Chondrocyte (in vitro differentiated cells): ENCODE results near the gene ANAPC10. TPM values are rescaled to one million over a fixed set of nuclear protein-coding genes. Genes with fewer than 3 reads are reported as not detected.

Experiments
- DNase-seq: peaks from one replicate; pipeline ENCODE4 v3.0.0; 2021; ENCODE audit warnings: mixed read lengths, low spot score
- H3K27ac Mint-ChIP-seq: one replicate; pipeline ENCODE4 v1.8.0; 2021; ENCODE audit warnings: mild to moderate bottlenecking, moderate library complexity, mixed read lengths; ENCODE audit not compliant: unreplicated experiment
- H3K27me3 Mint-ChIP-seq: 2 replicates; pipeline ENCODE4 v1.8.0; 2021; ENCODE audit warnings: low read depth, mixed read lengths
- H3K36me3 Mint-ChIP-seq: 2 replicates; pipeline ENCODE4 v1.8.0; 2021; ENCODE audit warnings: low read depth, mixed read lengths
- H3K4me1 Mint-ChIP-seq: 2 replicates; pipeline ENCODE4 v1.8.0; 2021; ENCODE audit warnings: low read depth, mild to moderate bottlenecking, mixed read lengths
- H3K4me3 Mint-ChIP-seq: one replicate; pipeline ENCODE4 v1.8.0; 2021; ENCODE audit warnings: mild to moderate bottlenecking, moderate library complexity, mixed read lengths; ENCODE audit not compliant: unreplicated experiment
- H3K9me3 Mint-ChIP-seq: 2 replicates; pipeline ENCODE4 v1.8.0; 2021; ENCODE audit warnings: low read depth, mixed read lengths
- total RNA-seq: library from RNA; stranded (reverse); gene quantifications from 3 replicates; pipeline ENCODE4 v1.2.1, GENCODE V29; 2021
- TF ChIP-seq, protein P1 (sequence below): fragments of 200-600 bp; sonication (generic); IDR thresholded peaks from 2 replicates; pipeline ENCODE4 v1.5.0; 2021; ENCODE audit warnings: antibody characterized with exemption, mild to moderate bottlenecking, moderate library complexity

Gene ANAPC10
- total RNA-seq, 1 donor from 2014 or later, result 17.7 TPM

- no peaks in the 10 kb centered on the region for H3K27me3 Mint-ChIP-seq
- TF ChIP-seq, protein P1, sequence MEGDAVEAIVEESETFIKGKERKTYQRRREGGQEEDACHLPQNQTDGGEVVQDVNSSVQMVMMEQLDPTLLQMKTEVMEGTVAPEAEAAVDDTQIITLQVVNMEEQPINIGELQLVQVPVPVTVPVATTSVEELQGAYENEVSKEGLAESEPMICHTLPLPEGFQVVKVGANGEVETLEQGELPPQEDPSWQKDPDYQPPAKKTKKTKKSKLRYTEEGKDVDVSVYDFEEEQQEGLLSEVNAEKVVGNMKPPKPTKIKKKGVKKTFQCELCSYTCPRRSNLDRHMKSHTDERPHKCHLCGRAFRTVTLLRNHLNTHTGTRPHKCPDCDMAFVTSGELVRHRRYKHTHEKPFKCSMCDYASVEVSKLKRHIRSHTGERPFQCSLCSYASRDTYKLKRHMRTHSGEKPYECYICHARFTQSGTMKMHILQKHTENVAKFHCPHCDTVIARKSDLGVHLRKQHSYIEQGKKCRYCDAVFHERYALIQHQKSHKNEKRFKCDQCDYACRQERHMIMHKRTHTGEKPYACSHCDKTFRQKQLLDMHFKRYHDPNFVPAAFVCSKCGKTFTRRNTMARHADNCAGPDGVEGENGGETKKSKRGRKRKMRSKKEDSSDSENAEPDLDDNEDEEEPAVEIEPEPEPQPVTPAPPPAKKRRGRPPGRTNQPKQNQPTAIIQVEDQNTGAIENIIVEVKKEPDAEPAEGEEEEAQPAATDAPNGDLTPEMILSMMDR, result no peak
- peaks cover 16% of the 10 kb centered on the region for H3K36me3 Mint-ChIP-seq
- DNase-seq, result no peak
- no peak overlapping the region for H3K4me3 Mint-ChIP-seq
- H3K4me1 Mint-ChIP-seq, result peaks cover 25% of the 10 kb centered on the region
- no peaks in the 10 kb centered on the region for H3K9me3 Mint-ChIP-seq
- peak overlapping the region; percentile 19 for H3K27ac Mint-ChIP-seq
Observed at GRCh38 chr4:145130130-145130529, 32.1 kb upstream of the ANAPC10 start.

DNA sequence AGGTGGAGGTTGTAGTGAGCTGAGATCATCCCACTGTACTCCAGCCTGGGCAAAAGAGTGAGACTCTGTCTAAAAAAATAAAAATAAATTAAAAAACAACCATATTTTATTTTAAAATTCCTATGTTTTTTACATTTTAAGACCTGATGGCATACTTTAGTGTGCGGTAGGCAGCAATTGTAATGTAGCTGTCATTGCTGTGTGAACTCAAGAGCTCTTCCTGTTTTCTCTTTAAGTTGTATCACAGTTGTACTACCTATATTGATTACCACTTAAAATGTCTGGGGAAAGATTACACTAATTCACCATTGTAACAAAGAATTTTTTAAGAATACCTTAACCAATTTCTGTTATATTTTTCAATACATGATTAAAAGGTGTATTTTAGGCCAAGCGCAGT is 27.4 kb upstream of the ANAPC10 start:
- peaks cover 3% of the 10 kb centered on the region for H3K4me1 Mint-ChIP-seq
- H3K4me3 Mint-ChIP-seq, result no peak overlapping the region
- H3K27me3 Mint-ChIP-seq, result no peaks in the 10 kb centered on the region

GRCh38 chr4:145108128-145108527 is 10.1 kb upstream of the ANAPC10 start:
- Mint-ChIP-seq H3K36me3 (peaks cover 30% of the 10 kb centered on the region), H3K4me1 (no peaks in the 10 kb centered on the region), H3K9me3 (no peaks in the 10 kb centered on the region), H3K27ac (no peak overlapping the region), H3K27me3 (no peaks in the 10 kb centered on the region), H3K4me3 (no peak overlapping the region)
- TF ChIP-seq, protein P1, result no peak
- DNase-seq, result no peak

More for the DNA sequence above, 27.4 kb upstream of the ANAPC10 start:
- no peak for DNase-seq
- Mint-ChIP-seq H3K36me3 (peaks cover 24% of the 10 kb centered on the region), H3K27ac (no peak overlapping the region), H3K9me3 (no peaks in the 10 kb centered on the region)
- TF ChIP-seq, protein P1, result no peak

DNA sequence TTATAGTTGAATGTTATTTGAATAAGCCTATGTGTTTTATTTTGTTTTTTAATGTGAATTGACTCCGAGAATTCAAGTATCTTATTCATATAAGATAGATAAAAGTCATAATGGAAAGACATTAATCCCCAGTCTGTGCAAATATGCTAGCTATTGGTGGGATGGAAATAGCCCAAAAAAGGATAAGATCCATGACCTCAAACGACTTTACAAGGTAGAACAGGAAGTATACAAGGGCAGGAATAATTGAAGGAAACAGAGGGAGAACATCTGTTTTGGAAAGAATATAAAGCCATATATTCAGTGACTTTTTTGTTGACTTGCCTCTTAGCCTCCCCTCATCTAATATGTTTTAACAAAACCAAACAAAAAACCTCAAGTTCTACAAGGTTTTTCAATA is 9.1 kb upstream of the ANAPC10 start:
- no peak overlapping the region for H3K27ac Mint-ChIP-seq

GRCh38 chr4:145103496-145103895 is 5.5 kb upstream of the ANAPC10 start:
- Mint-ChIP-seq H3K27ac (no peak overlapping the region), H3K4me3 (no peak overlapping the region), H3K4me1 (peaks cover 18% of the 10 kb centered on the region), H3K36me3 (peaks cover 5% of the 10 kb centered on the region), H3K9me3 (no peaks in the 10 kb centered on the region), H3K27me3 (no peaks in the 10 kb centered on the region)
- TF ChIP-seq, protein P1, result no peak
- no peak for DNase-seq

More for the DNA sequence above, 9.1 kb upstream of the ANAPC10 start:
- TF ChIP-seq, protein P1, result no peak
- Mint-ChIP-seq H3K27me3 (no peaks in the 10 kb centered on the region), H3K36me3 (peaks cover 24% of the 10 kb centered on the region), H3K4me3 (no peak overlapping the region), H3K9me3 (no peaks in the 10 kb centered on the region), H3K4me1 (no peaks in the 10 kb centered on the region)
- DNase-seq, result no peak
